ENCODE results near the gene OR52B6.

The OR52B6 gene

GRCh38 chr11:5553343-5553742 lies 27.3 kb upstream of the OR52B6 start:
- no peak for ATAC-seq
- no peak for TF ChIP-seq POU6F1 (CRISPR knock-in tag; IDR thresholded peaks at IDR 0.05; ENCODE audit: borderline replicate concordance, low read depth)
- no peak for TF ChIP-seq ZFP30 (CRISPR knock-in tag; IDR thresholded peaks at IDR 0.05)
- no peak for TF ChIP-seq TSHZ2 (CRISPR knock-in tag; IDR thresholded peaks at IDR 0.05)
- no peak for TF ChIP-seq ESRRG (CRISPR knock-in tag; IDR thresholded peaks at IDR 0.05)
- no peak for TF ChIP-seq ISL1 (CRISPR knock-in tag; IDR thresholded peaks at IDR 0.05)
- no peak for TF ChIP-seq GLIS3 (CRISPR knock-in tag; IDR thresholded peaks at IDR 0.05)
- no peak for TF ChIP-seq PATZ1 (CRISPR knock-in tag; IDR thresholded peaks at IDR 0.05; ENCODE audit: borderline replicate concordance)
- TF ChIP-seq CSDC2 (CRISPR knock-in tag; IDR thresholded peaks at IDR 0.05): no peak
- TF ChIP-seq CREB5 (CRISPR knock-in tag; IDR thresholded peaks at IDR 0.05; ENCODE audit: low read depth): no peak
- TF ChIP-seq ZNF8 (CRISPR knock-in tag; IDR thresholded peaks at IDR 0.05): no peak
- TF ChIP-seq SNAI2 (CRISPR knock-in tag; IDR thresholded peaks at IDR 0.05): no peak
- TF ChIP-seq TOX (CRISPR knock-in tag; IDR thresholded peaks at IDR 0.05; ENCODE audit: borderline replicate concordance): no peak
- no peak for TF ChIP-seq CSRNP3 (CRISPR knock-in tag; IDR thresholded peaks at IDR 0.05)
- TF ChIP-seq OSR1 (CRISPR knock-in tag; IDR thresholded peaks at IDR 0.05): no peak
- TF ChIP-seq ZNF70 (CRISPR knock-in tag; IDR thresholded peaks at IDR 0.05): no peak
- no peak for TF ChIP-seq PPARA (CRISPR knock-in tag; IDR thresholded peaks at IDR 0.05; ENCODE audit: borderline replicate concordance)
- TF ChIP-seq ZNF565 (CRISPR knock-in tag; conservative IDR thresholded peaks at IDR 0.05; ENCODE audit: low read depth): no peak

- ATAC-seq: no peak
- TF ChIP-seq GLIS3 (CRISPR knock-in tag; IDR thresholded peaks at IDR 0.05): no peak
- no peak for TF ChIP-seq RARB (CRISPR knock-in tag; IDR thresholded peaks at IDR 0.05)
- no peak for TF ChIP-seq BACH2 (CRISPR knock-in tag; IDR thresholded peaks at IDR 0.05; ENCODE audit: borderline replicate concordance)
- no peak for TF ChIP-seq PPARA (CRISPR knock-in tag; IDR thresholded peaks at IDR 0.05; ENCODE audit: borderline replicate concordance)
- no peak for TF ChIP-seq POU6F1 (CRISPR knock-in tag; IDR thresholded peaks at IDR 0.05; ENCODE audit: borderline replicate concordance, low read depth)
- TF ChIP-seq TOX (CRISPR knock-in tag; IDR thresholded peaks at IDR 0.05; ENCODE audit: borderline replicate concordance): no peak
- no peak for TF ChIP-seq CSDC2 (CRISPR knock-in tag; IDR thresholded peaks at IDR 0.05)
- no peak for TF ChIP-seq ZFP3 (CRISPR knock-in tag; IDR thresholded peaks at IDR 0.05)
- TF ChIP-seq TCF4 (CRISPR knock-in tag; IDR thresholded peaks at IDR 0.05; ENCODE audit: borderline replicate concordance): no peak
Observed at GRCh38 chr11:5556596-5557188, 24.0 kb upstream of the OR52B6 start.
